HepG2 (cell line): Measurements from ENCODE around the gene SASH3. TPM values are rescaled to one million over a fixed set of nuclear protein-coding genes. Genes with fewer than 3 reads are reported as not detected.

Experiments used
- ATAC-seq: fragments of 200-7000 bp; cut with Tn5 transposase; 3 replicates; pipeline ENCODE4 v1.9.1; 2020; ENCODE audit warnings: mild to moderate bottlenecking, moderate library complexity
- BruUV-seq: library from RNA; stranded (reverse); fragments of 400-500 nt; replicated peaks from 2 replicates; lab custom pipeline; 2021; lab: Mats Ljungman, UMichigan
- CTCF ChIA-PET: fragments of 300-600 bp; formaldehyde crosslinking; extraction: SDS; loops from one replicate; lab custom pipeline; 2021; ENCODE audit warnings: low total read pairs, inconsistent platforms, low intra/inter-chr PET ratio; lab: Yijun Ruan, JAX
- POLR2A ChIA-PET: fragments of 350-600 bp; sonication (Branson Sonifier 250); formaldehyde crosslinking; loops from one replicate; lab custom pipeline; 2020; ENCODE audit warnings: antibody characterized with exemption, inconsistent platforms; lab: Yijun Ruan, JAX
- DNase-seq: peaks from one replicate; pipeline ENCODE4 v3.0.0-alpha.2; 2015; ENCODE audit warnings: low spot score
- FAIRE-seq: peaks from 3 replicates; lab custom pipeline; 2011; peaks lifted over from hg19 to GRCh38; lab: Jason Lieb, UNC
- H2AFZ ChIP-seq: one replicate; pipeline ENCODE4 v1.6.1; 2011; ENCODE audit warnings: low read length, inconsistent platforms
- H3K27ac ChIP-seq: fragments of 300-600 bp; 3 replicates; pipeline ENCODE4 v1.8.0; 2011; ENCODE audit warnings: mixed run types, mild to moderate bottlenecking, mixed read lengths, low read length, inconsistent platforms; ENCODE audit not compliant: insufficient read depth; ENCODE audit errors: extremely low read length
- H3K27me3 ChIP-seq, 2 experiments: fragments of 200-600 bp in 1 of 2; 2 replicates in 1 of 2; 3 replicates in 1 of 2; pipeline versions ENCODE4 v1.6.0 to v1.8.0; 2011; ENCODE audit warnings: low read length in 2 of 2, mild to moderate bottlenecking in 2 of 2, moderate library complexity in 2 of 2, inconsistent platforms in 1 of 2; ENCODE audit not compliant: insufficient read depth in 2 of 2, control insufficient read depth in 1 of 2
- H3K36me3 ChIP-seq, 2 experiments: fragments of 200-600 bp in 1 of 2; replicated peaks in 1 of 2; 2 replicates in 1 of 2; 3 replicates in 1 of 2; pipeline versions ENCODE4 v1.5.1 to v1.8.0; 2011; ENCODE audit warnings: low read length in 2 of 2, inconsistent platforms in 1 of 2; ENCODE audit not compliant: insufficient read depth in 2 of 2, control insufficient read depth in 1 of 2
- H3K4me1 ChIP-seq: 2 replicates; pipeline ENCODE4 v1.5.1; 2012; ENCODE audit warnings: low read length, inconsistent platforms; ENCODE audit not compliant: insufficient read depth
- H3K4me2 ChIP-seq: 2 replicates; pipeline ENCODE4 v1.6.0; 2011; ENCODE audit warnings: low read depth, low read length, inconsistent platforms
- H3K4me3 ChIP-seq, 3 experiments: fragments of 200-600 bp in 1 of 3; sonication (generic), shearing (Covaris generic) in 1 of 3; replicated peaks in 1 of 3; 2 replicates each; pipeline ENCODE4 v1.5.1; 2011 to 2016; ENCODE audit warnings: low read length in 3 of 3, inconsistent platforms in 2 of 3, low read depth in 2 of 3, mild to moderate bottlenecking in 2 of 3, control low read depth in 1 of 3, mixed read lengths in 1 of 3; ENCODE audit not compliant: insufficient read depth in 1 of 3
- H3K79me2 ChIP-seq: one replicate; pipeline ENCODE4 v1.6.1; 2011; ENCODE audit warnings: low read length, inconsistent platforms; ENCODE audit not compliant: insufficient read depth
- H3K9ac ChIP-seq: 2 replicates; pipeline ENCODE4 v1.6.0; 2011; ENCODE audit warnings: mild to moderate bottlenecking, low read depth, low read length, inconsistent platforms; ENCODE audit not compliant: insufficient read depth
- H3K9me3 ChIP-seq: 2 replicates; pipeline ENCODE4 v1.5.1; 2012; ENCODE audit warnings: mild to moderate bottlenecking, low read length
- H4K20me1 ChIP-seq: 2 replicates; pipeline ENCODE4 v1.6.0; 2011; ENCODE audit warnings: inconsistent platforms, mild to moderate bottlenecking, low read length, moderate library complexity; ENCODE audit not compliant: insufficient read depth
- ELF3 ChIP-seq: IDR thresholded peaks from 2 replicates; pipeline ENCODE4 v1.6.1; 2016; ENCODE audit warnings: missing genetic modification reagents, missing compliant biosample characterization
- GABPB1 ChIP-seq: IDR thresholded peaks from 2 replicates; pipeline ENCODE4 v1.6.1; 2016; ENCODE audit warnings: mild to moderate bottlenecking, missing genetic modification reagents, moderate library complexity, missing compliant biosample characterization
- HDAC1 ChIP-seq: sonication (generic); formaldehyde crosslinking; IDR thresholded peaks from 2 replicates; pipeline ENCODE4 v1.5.1; 2020; ENCODE audit warnings: mild to moderate bottlenecking, missing genetic modification reagents
- HMGXB4 ChIP-seq, 2 experiments: sonication (generic) in 1 of 2; formaldehyde crosslinking in 1 of 2; IDR thresholded peaks; 2 replicates each; pipeline versions ENCODE4 v1.4.0 to v1.6.1; 2018 to 2020; ENCODE audit warnings: missing genetic modification reagents in 2 of 2, borderline replicate concordance in 1 of 2, low read depth in 1 of 2, mild to moderate bottlenecking in 1 of 2, missing biosample characterization in 1 of 2
- HNF4A ChIP-seq: sonication (generic); formaldehyde crosslinking; IDR thresholded peaks from 2 replicates; pipeline ENCODE4 v1.4.0; 2020; ENCODE audit warnings: missing genetic modification reagents
- HNF4G ChIP-seq, 2 experiments: sonication (generic) in 1 of 2; formaldehyde crosslinking in 1 of 2; IDR thresholded peaks; 2 replicates each; pipeline versions ENCODE4 v1.4.0 to v1.6.1; 2011 to 2020; ENCODE audit warnings: borderline replicate concordance in 2 of 2, low read depth in 2 of 2, mild to moderate bottlenecking in 2 of 2, low read length in 1 of 2, missing genetic modification reagents in 1 of 2, moderate library complexity in 1 of 2
- HNRNPL ChIP-seq: fragments of 200-400 bp; formaldehyde crosslinking; IDR thresholded peaks from 2 replicates; pipeline ENCODE4 v1.6.1; 2017; ENCODE audit warnings: mild to moderate bottlenecking, low read depth, low read length
- PHF20 ChIP-seq: sonication (generic); formaldehyde crosslinking; IDR thresholded peaks from 2 replicates; pipeline ENCODE4 v1.5.0; 2020; ENCODE audit warnings: mild to moderate bottlenecking, missing genetic modification reagents
- POLR2G ChIP-seq: fragments of 200-400 bp; formaldehyde crosslinking; IDR thresholded peaks from 2 replicates; pipeline ENCODE4 v1.6.1; 2018; ENCODE audit warnings: mild to moderate bottlenecking, low read depth, low read length, moderate library complexity
- SP4 ChIP-seq: sonication (generic); formaldehyde crosslinking; IDR thresholded peaks from 2 replicates; pipeline ENCODE4 v1.8.1; 2023; ENCODE audit warnings: mild to moderate bottlenecking, missing genetic modification reagents
- YEATS4 ChIP-seq: sonication (generic); formaldehyde crosslinking; IDR thresholded peaks from 2 replicates; pipeline ENCODE4 v1.4.0; 2020; ENCODE audit warnings: missing genetic modification reagents, borderline replicate concordance
- ZBTB42 ChIP-seq: sonication (generic); formaldehyde crosslinking; IDR thresholded peaks from 2 replicates; pipeline ENCODE4 v1.5.0; 2020; ENCODE audit warnings: mild to moderate bottlenecking, missing genetic modification reagents
- ZFX ChIP-seq: sonication (generic); formaldehyde crosslinking; IDR thresholded peaks from 2 replicates; pipeline ENCODE4 v1.4.0; 2020; ENCODE audit warnings: mild to moderate bottlenecking, low read depth, missing genetic modification reagents, moderate library complexity
- ZSCAN31 ChIP-seq: sonication (generic); formaldehyde crosslinking; IDR thresholded peaks from 2 replicates; pipeline ENCODE4 v1.5.0; 2020; ENCODE audit warnings: low read depth, mild to moderate bottlenecking, missing genetic modification reagents
- WGBS: methylation state at CpG from one replicate; pipeline ENCODE4 v1.1.6; 2017; ENCODE audit warnings: low lambda C conversion rate; 5-methylcytosine and 5-hydroxymethylcytosine counted together
- in situ Hi-C: cut with HindIII; loops from 2 replicates; pipeline ENCODE4 v1.10.0; 2017; ENCODE audit warnings: low pct_unique_long_range_greater_than_20kb; ENCODE audit not compliant: extremely low pct_ligation_motif_present
- intact Hi-C: fragments of 100-400 bp; cut with micrococcal nuclease; formaldehyde crosslinking; loops from one replicate; pipeline ENCODE4 v1.10.0; 2022; ENCODE audit not compliant: unreplicated experiment
- polyA plus RNA-seq, 8 experiments: library from polyadenylated mRNA; depleted of rRNA in 3 of 8; stranded (reverse) in 7 of 8; unstranded in 1 of 8; fragments of >200 nt; fragmentation: Illumina TruSeq in 4 of 8; extraction: Trizol in 4 of 8; gene quantifications; 2 replicates each; pipeline versions ENCODE4 v1.2.1 to v1.2.3, GENCODE V29; 2011 to 2016; ENCODE audit warnings: low read depth in 4 of 8, missing spikeins in 1 of 8, mixed read lengths in 1 of 8; ENCODE audit not compliant: insufficient read depth in 1 of 8
- total RNA-seq, 5 experiments: library from RNA; depleted of rRNA; stranded (reverse); fragments of >200 nt; fragmentation: Illumina TruSeq; extraction: Trizol; gene quantifications; 2 replicates each; pipeline ENCODE4 v1.2.3, GENCODE V29; 2016; ENCODE audit warnings: low read depth in 1 of 5
- TF ChIP-seq, protein P1 (sequence below): sonication (generic); formaldehyde crosslinking; IDR thresholded peaks from 2 replicates; pipeline ENCODE4 v1.5.0; 2020; ENCODE audit warnings: missing genetic modification reagents
- TF ChIP-seq, protein P2 (sequence below): sonication (generic); formaldehyde crosslinking; IDR thresholded peaks from 2 replicates; pipeline ENCODE4 v1.5.0; 2020; ENCODE audit warnings: mild to moderate bottlenecking, missing genetic modification reagents

The SASH3 gene
- total and polyA plus RNA-seq, 2 of the 13 experiments (the other 11 are each of a cell fraction or from before 2014, with no cell fraction given) = 0.08 TPM; not detected in 1

- TF ChIP-seq, protein P1, sequence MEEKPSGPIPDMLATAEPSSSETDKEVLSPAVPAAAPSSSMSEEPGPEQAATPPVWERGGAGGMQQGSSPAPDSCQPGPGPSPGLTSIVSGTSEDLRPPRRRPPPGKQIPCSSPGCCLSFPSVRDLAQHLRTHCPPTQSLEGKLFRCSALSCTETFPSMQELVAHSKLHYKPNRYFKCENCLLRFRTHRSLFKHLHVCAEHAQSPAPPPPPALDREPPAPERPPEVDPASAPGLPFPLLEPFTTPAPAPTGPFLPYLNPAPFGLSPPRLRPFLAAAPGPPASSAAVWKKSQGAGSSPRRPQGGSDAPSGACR (CRISPR knock-in tag) = no peak
- TF ChIP-seq ELF3 (CRISPR knock-in tag) (0 out of 2 replicates have a peak, but pooled peaks have one; percentile 2), YEATS4 (CRISPR knock-in tag) (peak; percentile 54; the same call in 1 of the 2 replicates), HNF4G (IDR thresholded peaks at IDR 0.05; ENCODE audit: borderline replicate concordance, low read depth, low read length) (peak; percentile 2; the same call in 1 of the 2 replicates), HNF4G (CRISPR knock-in tag; IDR thresholded peaks at IDR 0.05; ENCODE audit: borderline replicate concordance, low read depth) (no peak), ZSCAN31 (CRISPR knock-in tag) (0 out of 2 replicates have a peak, but pooled peaks have one; percentile 16)
- TF ChIP-seq, protein P2, sequence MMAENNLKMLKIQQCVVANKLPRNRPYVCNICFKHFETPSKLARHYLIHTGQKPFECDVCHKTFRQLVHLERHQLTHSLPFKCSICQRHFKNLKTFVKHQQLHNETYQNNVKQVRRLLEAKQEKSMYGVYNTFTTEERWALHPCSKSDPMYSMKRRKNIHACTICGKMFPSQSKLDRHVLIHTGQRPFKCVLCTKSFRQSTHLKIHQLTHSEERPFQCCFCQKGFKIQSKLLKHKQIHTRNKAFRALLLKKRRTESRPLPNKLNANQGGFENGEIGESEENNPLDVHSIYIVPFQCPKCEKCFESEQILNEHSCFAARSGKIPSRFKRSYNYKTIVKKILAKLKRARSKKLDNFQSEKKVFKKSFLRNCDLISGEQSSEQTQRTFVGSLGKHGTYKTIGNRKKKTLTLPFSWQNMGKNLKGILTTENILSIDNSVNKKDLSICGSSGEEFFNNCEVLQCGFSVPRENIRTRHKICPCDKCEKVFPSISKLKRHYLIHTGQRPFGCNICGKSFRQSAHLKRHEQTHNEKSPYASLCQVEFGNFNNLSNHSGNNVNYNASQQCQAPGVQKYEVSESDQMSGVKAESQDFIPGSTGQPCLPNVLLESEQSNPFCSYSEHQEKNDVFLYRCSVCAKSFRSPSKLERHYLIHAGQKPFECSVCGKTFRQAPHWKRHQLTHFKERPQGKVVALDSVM (CRISPR knock-in tag) = peak; percentile 86; the same call in 1 of the 2 replicates
Observed at GRCh38 chrX:129843209-129843458, 63.4 kb downstream of the SASH3 start (continued).

- FAIRE-seq (peak; percentile 73), DNase-seq (peak; percentile 76), ATAC-seq (peak; percentile 93)
- Histone ChIP-seq H3K79me2 (peaks cover 39% of the 10 kb centered on the region), H3K36me3 (peaks cover 1 to 15% of the 10 kb centered on the region in 2 experiments; a peak in 1 of 5 replicates), H3K27ac (peak within 1 kb of the TSS; percentile 73), H3K4me3 (peak within 1 kb of the TSS; percentile 65 to 81 (median 77)), H3K27me3 (no peaks in the 10 kb centered on the region), H2AFZ (peak within 1 kb of the TSS; percentile 54), H4K20me1 (no peaks in the 10 kb centered on the region), H3K9ac (peak within 1 kb of the TSS; percentile 76), H3K9me3 (no peaks in the 10 kb centered on the region), H3K4me2 (peak within 1 kb of the TSS; percentile 83), H3K4me1 (peaks cover 50% of the 10 kb centered on the region)
- in situ Hi-C loops = loop anchor here (10.0 kb wide), 1 partner anchor 61 kb away; the partner anchor contains the start of gene UTP14A
- no TSS peak for BruUV-seq
- CTCF ChIA-PET = no interaction called here
- POLR2A ChIA-PET = interaction anchor here (1.1 kb wide), 1 partner anchor 33 kb away, joined by 3 read pairs; no protein-coding TSS in a partner anchor
- no CpG with 5 or more reads among the region's 72 CpGs for WGBS
- intact Hi-C loops = loop anchor here (10.0 kb wide), 1 partner anchor 61 kb away; the partner anchor contains the start of gene UTP14A
- TF ChIP-seq ZBTB42 (CRISPR knock-in tag) = peak; percentile 84
- peak; percentile 73 for TF ChIP-seq POLR2G
- TF ChIP-seq ZFX (CRISPR knock-in tag) = peak; percentile 46
- TF ChIP-seq HNRNPL = peak; percentile 82; the same call in 1 of the 2 replicates
- TF ChIP-seq HDAC1 = peak; percentile 47; the same call in 1 of the 2 replicates
- TF ChIP-seq GABPB1 (CRISPR knock-in tag) = peak; percentile 26; the same call in 1 of the 2 replicates
- TF ChIP-seq SP4 (CRISPR knock-in tag) = peak; percentile 82
- peak in 1 of 2 experiments; percentile 36; a peak in 2 of 4 replicates for TF ChIP-seq HMGXB4 (CRISPR knock-in tag; IDR thresholded peaks at IDR 0.05; ENCODE audit: borderline replicate concordance in 1 of 2, low read depth in 1 of 2)
- TF ChIP-seq HNF4A (CRISPR knock-in tag) = no peak
- no peak for TF ChIP-seq PHF20 (CRISPR knock-in tag)
Observed at GRCh38 chrX:129843459-129844306, 63.9 kb downstream of the SASH3 start, which contains the start of gene ZDHHC9. Gene ZDHHC9 (minus strand): TSS chrX:129843886. CDS start chrX:129841945, 1,941 bp downstream.
